DND-41 (cell line): ENCODE data around the gene KRT78.

Source experiments
- ATAC-seq: fragments of 200-7000 bp; cut with Tn5 transposase; 3 replicates; pipeline ENCODE4 v1.9.1; 2021; ENCODE audit warnings: low read depth; ENCODE audit not compliant: insufficient read depth
- DNase-seq: peaks from one replicate; pipeline ENCODE4 v3.0.0-alpha.2; 2020
- H2AFZ ChIP-seq: 2 replicates; pipeline ENCODE4 v1.6.0; 2012; ENCODE audit warnings: low read depth, low read length
- H3K27ac ChIP-seq: 2 replicates; pipeline ENCODE4 v1.5.1; 2012; ENCODE audit warnings: low read length, inconsistent platforms
- H3K27me3 ChIP-seq: fragments of 200-600 bp; sonication (generic); 2 replicates; pipeline ENCODE4 v1.6.0; 2012; ENCODE audit warnings: low read length, mild to moderate bottlenecking, inconsistent platforms; ENCODE audit not compliant: insufficient read depth, poor library complexity
- H3K36me3 ChIP-seq: 2 replicates; pipeline ENCODE4 v1.5.1; 2012; ENCODE audit warnings: low read length, inconsistent platforms; ENCODE audit not compliant: insufficient read depth
- H3K4me1 ChIP-seq: 2 replicates; pipeline ENCODE4 v1.5.1; 2012; ENCODE audit warnings: mild to moderate bottlenecking, low read length; ENCODE audit not compliant: insufficient read depth
- H3K4me2 ChIP-seq: 2 replicates; pipeline ENCODE4 v1.6.0; 2012; ENCODE audit warnings: mild to moderate bottlenecking, moderate library complexity, low read length, inconsistent platforms; ENCODE audit not compliant: insufficient read depth
- H3K4me3 ChIP-seq, 2 experiments: fragments of 200-600 bp in 1 of 2; shearing (Covaris generic) in 1 of 2; 2 replicates each; pipeline ENCODE4 v1.5.1; 2012 to 2016; ENCODE audit warnings: inconsistent platforms in 2 of 2, low read length in 2 of 2, mild to moderate bottlenecking in 2 of 2, low read depth in 1 of 2, moderate library complexity in 1 of 2
- H3K79me2 ChIP-seq: 2 replicates; pipeline ENCODE4 v1.6.0; 2012; ENCODE audit warnings: low read length, inconsistent platforms; ENCODE audit not compliant: insufficient read depth
- H3K9ac ChIP-seq: 2 replicates; pipeline ENCODE4 v1.6.0; 2012; ENCODE audit warnings: low read depth, mild to moderate bottlenecking, inconsistent platforms, low read length, moderate library complexity
- H3K9me3 ChIP-seq: 2 replicates; pipeline ENCODE4 v1.5.1; 2012; ENCODE audit warnings: low read length, moderate library complexity, mild to moderate bottlenecking, inconsistent platforms; ENCODE audit not compliant: insufficient read depth, severe bottlenecking
- H4K20me1 ChIP-seq: 2 replicates; pipeline ENCODE4 v1.6.0; 2012; ENCODE audit warnings: low read length; ENCODE audit not compliant: insufficient read depth
- EZH2 ChIP-seq: IDR thresholded peaks from 3 replicates; pipeline ENCODE4 v1.6.1; 2012; ENCODE audit warnings: borderline replicate concordance, low read depth, mild to moderate bottlenecking, moderate library complexity, low read length, inconsistent platforms; ENCODE audit not compliant: severe bottlenecking
- TF ChIP-seq, protein P1 (sequence below): IDR thresholded peaks from 2 replicates; pipeline ENCODE4 v1.5.1; 2012; ENCODE audit warnings: borderline replicate concordance, low read length, moderate library complexity, mild to moderate bottlenecking; ENCODE audit not compliant: poor library complexity, severe bottlenecking; ENCODE audit errors: extremely low read depth

The KRT78 gene

GRCh38 chr12:52805000-52805399 is 43.8 kb downstream of the KRT78 start:
- H3K36me3 ChIP-seq: no peaks in the 10 kb centered on the region
- H4K20me1 ChIP-seq: 0 out of 2 replicates have a peak, but pooled peaks cover 3% of the 10 kb centered on the region
- no peaks in the 10 kb centered on the region for H3K9me3 ChIP-seq
- no peak overlapping the region for H3K27ac ChIP-seq
- H3K4me1 ChIP-seq: no peaks in the 10 kb centered on the region
- no peak overlapping the region for H3K9ac ChIP-seq
- no peak for TF ChIP-seq EZH2
- TF ChIP-seq, protein P1, sequence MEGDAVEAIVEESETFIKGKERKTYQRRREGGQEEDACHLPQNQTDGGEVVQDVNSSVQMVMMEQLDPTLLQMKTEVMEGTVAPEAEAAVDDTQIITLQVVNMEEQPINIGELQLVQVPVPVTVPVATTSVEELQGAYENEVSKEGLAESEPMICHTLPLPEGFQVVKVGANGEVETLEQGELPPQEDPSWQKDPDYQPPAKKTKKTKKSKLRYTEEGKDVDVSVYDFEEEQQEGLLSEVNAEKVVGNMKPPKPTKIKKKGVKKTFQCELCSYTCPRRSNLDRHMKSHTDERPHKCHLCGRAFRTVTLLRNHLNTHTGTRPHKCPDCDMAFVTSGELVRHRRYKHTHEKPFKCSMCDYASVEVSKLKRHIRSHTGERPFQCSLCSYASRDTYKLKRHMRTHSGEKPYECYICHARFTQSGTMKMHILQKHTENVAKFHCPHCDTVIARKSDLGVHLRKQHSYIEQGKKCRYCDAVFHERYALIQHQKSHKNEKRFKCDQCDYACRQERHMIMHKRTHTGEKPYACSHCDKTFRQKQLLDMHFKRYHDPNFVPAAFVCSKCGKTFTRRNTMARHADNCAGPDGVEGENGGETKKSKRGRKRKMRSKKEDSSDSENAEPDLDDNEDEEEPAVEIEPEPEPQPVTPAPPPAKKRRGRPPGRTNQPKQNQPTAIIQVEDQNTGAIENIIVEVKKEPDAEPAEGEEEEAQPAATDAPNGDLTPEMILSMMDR: no peak
- ATAC-seq (no peak), DNase-seq (no peak)
- no peak overlapping the region for H2AFZ ChIP-seq
- H3K4me3 ChIP-seq: no peak overlapping the region
- H3K4me2 ChIP-seq: no peak overlapping the region
- H3K79me2 ChIP-seq: no peaks in the 10 kb centered on the region
- H3K27me3 ChIP-seq: peaks cover 2% of the 10 kb centered on the region

- no peak for TF ChIP-seq EZH2
- TF ChIP-seq, protein P1: no peak
- H3K27ac ChIP-seq: no peak overlapping the region
- no peak overlapping the region for H2AFZ ChIP-seq
- no peaks in the 10 kb centered on the region for H3K4me1 ChIP-seq
- H4K20me1 ChIP-seq: no peaks in the 10 kb centered on the region
- ATAC-seq (no peak), DNase-seq (no peak)
- no peaks in the 10 kb centered on the region for H3K9me3 ChIP-seq
- no peaks in the 10 kb centered on the region for H3K27me3 ChIP-seq
- no peak overlapping the region for H3K4me2 ChIP-seq
- H3K79me2 ChIP-seq: no peaks in the 10 kb centered on the region
- H3K9ac ChIP-seq: no peak overlapping the region
- no peaks in the 10 kb centered on the region for H3K36me3 ChIP-seq
- no peak overlapping the region for H3K4me3 ChIP-seq
Measured at GRCh38 chr12:52802442-52802841, 46.4 kb downstream of the KRT78 start.

DNA sequence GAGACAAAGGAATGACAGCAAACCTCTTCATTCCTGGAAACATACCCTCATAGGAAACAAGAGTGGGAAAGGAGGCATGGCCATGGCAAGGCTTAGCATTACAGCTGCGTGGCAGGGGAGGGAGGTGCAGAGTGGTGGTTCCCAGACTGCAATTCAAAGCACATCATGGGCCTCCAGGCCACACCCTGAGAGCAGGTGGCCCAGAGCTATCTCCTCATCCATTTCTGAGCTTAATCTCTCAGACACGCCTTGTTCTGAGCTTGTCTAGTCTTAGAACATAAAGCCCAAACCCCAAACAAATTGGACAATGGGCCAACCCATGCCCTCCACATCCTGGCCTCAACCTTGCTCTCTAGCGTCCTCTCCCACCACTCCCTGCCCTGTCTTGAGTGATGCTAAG is 47.0 kb downstream of the KRT78 start:
- no peak for TF ChIP-seq EZH2
- TF ChIP-seq, protein P1: no peak
- H4K20me1 ChIP-seq: no peaks in the 10 kb centered on the region
- no peak for ATAC-seq

More for the DNA sequence above, 47.0 kb downstream of the KRT78 start:
- H3K36me3 ChIP-seq: no peaks in the 10 kb centered on the region
- no peaks in the 10 kb centered on the region for H3K79me2 ChIP-seq
- H2AFZ ChIP-seq: no peak overlapping the region
- H3K4me3 ChIP-seq: no peak overlapping the region
- H3K27ac ChIP-seq: no peak overlapping the region
- no peaks in the 10 kb centered on the region for H3K4me1 ChIP-seq
- no peaks in the 10 kb centered on the region for H3K27me3 ChIP-seq
- no peak overlapping the region for H3K9ac ChIP-seq
- no peaks in the 10 kb centered on the region for H3K9me3 ChIP-seq
- H3K4me2 ChIP-seq: no peak overlapping the region
- no peak for DNase-seq
